Heart right ventricle (tissue), 16 donors: Measurements from ENCODE around the gene CTNNA1. TPM values are rescaled to one million over a fixed set of nuclear protein-coding genes. Genes with fewer than 3 reads are reported as not detected.
"Not testable (repeated sequence)": the region's sequence is repeated elsewhere in the genome, so short reads cannot be mapped to it uniquely, and the experiment has no call there.

Source experiments
- ATAC-seq, 8 donors: fragments of 200-7000 bp; cut with Tn5 transposase; one replicate each; pipeline ENCODE4 v1.9.1; 2020; ENCODE audit warnings: mild to moderate bottlenecking in 8 of 8, moderate library complexity in 8 of 8, moderate number of reproducible peaks in 1 of 8
- DNase-seq, 2 donors: peaks; one replicate each; pipeline ENCODE4 v3.0.0-alpha.2; 2020
- H3K27ac ChIP-seq, 10 donors: fragments of 200-600 bp; sonication (generic) in 2 of 10; one replicate each; pipeline versions ENCODE4 v1.5.0 to v1.8.0; 2020 to 2022; ENCODE audit warnings: mild to moderate bottlenecking in 3 of 10
- H3K27me3 ChIP-seq, 7 donors: fragments of 200-600 bp; one replicate each; pipeline ENCODE4 v1.8.0; 2021 to 2022; ENCODE audit warnings: mild to moderate bottlenecking in 2 of 7
- H3K36me3 ChIP-seq, 9 donors: fragments of 200-600 bp; sonication (generic) in 1 of 9; one replicate each; pipeline versions ENCODE4 v1.5.0 to v1.8.0; 2020 to 2022; ENCODE audit warnings: mild to moderate bottlenecking in 2 of 9
- H3K4me1 ChIP-seq, 9 donors: fragments of 200-600 bp; sonication (generic) in 1 of 9; one replicate each; pipeline versions ENCODE4 v1.5.0 to v1.8.0; 2020 to 2022; ENCODE audit warnings: mild to moderate bottlenecking in 4 of 9
- H3K4me3 ChIP-seq, 10 donors: fragments of 200-600 bp; sonication (generic) in 2 of 10; one replicate each; pipeline versions ENCODE4 v1.5.0 to v1.8.0; 2020 to 2022; ENCODE audit warnings: mild to moderate bottlenecking in 7 of 10, moderate library complexity in 2 of 10
- H3K9me3 ChIP-seq, 11 donors: fragments of 200-600 bp in 10 of 11; sonication (generic) in 2 of 11; one replicate each; pipeline versions ENCODE4 v1.5.0 to v1.8.0; 2013 to 2022; ENCODE audit warnings: mild to moderate bottlenecking in 2 of 11, control low read depth in 1 of 11, moderate library complexity in 1 of 11
- CTCF ChIP-seq, 9 donors: fragments of 200-600 bp; sonication (generic) in 2 of 9; IDR thresholded peaks; one replicate each; pipeline versions ENCODE4 v1.5.0 to v1.8.0; 2021 to 2022; ENCODE audit warnings: antibody characterized with exemption in 9 of 9, mild to moderate bottlenecking in 5 of 9, moderate library complexity in 1 of 9
- WGBS, 2 donors: extraction: QIAGEN DNeasy Blood & Tissue Kit; methylation state at CpG; one replicate each; pipeline ENCODE4 v1.1.7; 2013; ENCODE audit warnings: inconsistent platforms in 1 of 2; 5-methylcytosine and 5-hydroxymethylcytosine counted together
- intact Hi-C, 10 donors: fragments of 100-400 bp; cut with DNase I; formaldehyde crosslinking; loops; one replicate each; pipeline versions ENCODE4 v1.11.1 to v1.14.2; 2022
- polyA plus RNA-seq, 2 donors: library from polyadenylated mRNA; stranded (reverse); fragments of 200-250 nt; gene quantifications; one replicate each; pipeline ENCODE4 v1.2.3, GENCODE V29; 2013
- total RNA-seq, 10 donors: library from RNA; stranded (reverse); fragmentation: NEBNext Ultra II Directional in 3 of 10; extraction: Animal tissue kit (Norgen Biotek cat#: 25700) in 3 of 10; gene quantifications; one replicate each; pipeline versions ENCODE4 v1.2.1 to v1.2.4, GENCODE V29; 2021 to 2023
- donor health status: Arrhythmogenic right ventricular cardiomyopathy.
- donor health status: ischemic (EF 13 %, LVEDD 7.1; RV severe dilation, severe dysfunction).
- donor health status: healthy with polysubstance abuse.
- donor health status: DM: no; HTN: yes; CAD: no.
- donor health status: DM: no; HTN: no; CAD: no.
- donor health status: ischemic (EF 25% LVEDD 6.9; RV normal size, moderate dysfunction).
- donor health status: ischemic (EF 25% LVEDD 5.7; RV mildly dilated, moderate dysfunction).
- donor health status: healthy.
- donor health status: DM: yes; HTN: yes; CAD: no.
- donor health status: Ischemic cardiomyopathy.
- donor health status: ischemic (EF 35%, LVEDD 5.7; RV mildly dilated, moderate dysfunction).
- donor health status: nonischemic (EF 11% LVEDD 7.7; RV severe dilation, severe dysfunction).
- donor health status: DM: yes; HTN: yes; CAD: no.
- donor health status: PGD.
- donor health status: ischemic (EF 29% LVEDD 5.4; RV normal size, mild dysfunction).
- donor health status: nonischemic (EF 23%, LVEDD 6.1; RV moderate dilation, normal function).

The CTNNA1 gene
- total and polyA plus RNA-seq, 12 donors, result 128 to 416 (median 379) TPM

GRCh38 chr5:138713247-138713646, 40.0 kb upstream of the CTNNA1 start:
- ATAC-seq (no peak), DNase-seq (no peak)
- Histone ChIP-seq H3K27me3 (no peaks in the 10 kb centered on the region), H3K4me1 (peaks cover 0 to 12% (median 0%) of the 10 kb centered on the region in 9 donors), H3K36me3 (no peaks in the 10 kb centered on the region), H3K9me3 (no peaks in the 10 kb centered on the region), H3K4me3 (no peak overlapping the region), H3K27ac (no peak overlapping the region)
- no peak for TF ChIP-seq CTCF (IDR thresholded peaks at IDR 0.05)
- intact Hi-C loops, result no loop called here

GRCh38 chr5:138714694-138715093, 38.5 kb upstream of the CTNNA1 start:
- WGBS, 2 donors, result 76 to 86% methylated on average over 3 of the region's 3 CpGs
- Histone ChIP-seq H3K27me3 (no peaks in the 10 kb centered on the region), H3K9me3 (no peaks in the 10 kb centered on the region), H3K4me1 (peaks cover 0 to 12% (median 0%) of the 10 kb centered on the region in 9 donors), H3K36me3 (no peaks in the 10 kb centered on the region), H3K27ac (no peak overlapping the region), H3K4me3 (no peak overlapping the region)
- TF ChIP-seq CTCF (IDR thresholded peaks at IDR 0.05), result no peak
- ATAC-seq (no peak), DNase-seq (no peak)
- intact Hi-C loops, result no loop called here

GRCh38 chr5:138715931-138716432, 37.2 kb upstream of the CTNNA1 start:
- H3K9me3 ChIP-seq, H3K27me3 ChIP-seq, DNase-seq, intact Hi-C loops, H3K4me3 ChIP-seq, H3K27ac ChIP-seq, ATAC-seq, H3K36me3 ChIP-seq: not testable (repeated sequence)
- H3K4me1 ChIP-seq, result peaks cover 0 to 12% (median 0%) of the 10 kb centered on the region in 9 donors
- WGBS, 2 donors, result 75% methylated on average over 8 of the region's 8 CpGs

- DNase-seq (no peak), ATAC-seq (peak in 4 of 8 donors; percentile 16 to 50 (median 36))
- no peak overlapping the region for H3K4me3 ChIP-seq
- intact Hi-C loops, result no loop called here
- peaks cover 0 to 12% (median 0%) of the 10 kb centered on the region in 9 donors for H3K4me1 ChIP-seq
- TF ChIP-seq CTCF (IDR thresholded peaks at IDR 0.05), result no peak
- no peaks in the 10 kb centered on the region for H3K27me3 ChIP-seq
- 2 to 16% methylated on average over 3 of the region's 3 CpGs for WGBS, 2 donors
- no peaks in the 10 kb centered on the region for H3K9me3 ChIP-seq
- no peaks in the 10 kb centered on the region for H3K36me3 ChIP-seq
- H3K27ac ChIP-seq, result no peak overlapping the region
These were observed 36.7 kb upstream of the CTNNA1 start for GRCh38 chr5:138716456-138716924.

- H3K36me3 ChIP-seq, result no peaks in the 10 kb centered on the region
- TF ChIP-seq CTCF (IDR thresholded peaks at IDR 0.05), result no peak
- H3K27ac ChIP-seq, result no peak overlapping the region
- peaks cover 0 to 12% (median 0%) of the 10 kb centered on the region in 9 donors for H3K4me1 ChIP-seq
- no peaks in the 10 kb centered on the region for H3K9me3 ChIP-seq
- H3K27me3 ChIP-seq, result peaks cover 0 to 7% (median 0%) of the 10 kb centered on the region in 7 donors
- no peak overlapping the region for H3K4me3 ChIP-seq
- ATAC-seq (no peak), DNase-seq (no peak)
- intact Hi-C loops, result no loop called here
- WGBS, 2 donors, result 99% methylated on average over 3 of the region's 3 CpGs
These were observed 35.8 kb upstream of the CTNNA1 start for GRCh38 chr5:138717399-138717798.
